GM12872 (cell line): ENCODE results near the gene MPHOSPH9.

Source experiments
- TF ChIP-seq, protein P1 (sequence below): IDR thresholded peaks from 3 replicates; pipeline ENCODE4 v1.5.1; 2011; ENCODE audit warnings: low read depth, mild to moderate bottlenecking, low read length, moderate library complexity; ENCODE audit not compliant: insufficient read depth

Gene MPHOSPH9

DNA sequence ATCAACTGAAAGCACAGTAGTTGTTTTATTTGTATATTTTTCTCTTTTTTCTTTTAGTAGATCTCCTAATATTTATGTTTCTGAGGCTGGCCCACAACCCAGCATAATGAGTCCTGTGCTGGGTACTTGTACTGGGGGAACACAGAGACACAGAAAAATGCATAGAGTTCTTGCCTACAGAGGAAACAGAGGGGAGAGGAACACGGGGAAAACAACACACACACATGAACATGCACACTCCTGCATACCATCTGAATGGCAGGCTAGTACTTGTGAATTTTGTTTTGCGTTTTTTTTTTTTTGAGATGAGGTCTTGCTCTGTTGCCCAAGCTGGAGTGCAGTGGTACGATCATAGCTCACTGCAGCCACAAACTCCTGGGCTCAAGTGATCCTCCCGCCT, 103.3 kb downstream of the MPHOSPH9 start:
- TF ChIP-seq, protein P1, sequence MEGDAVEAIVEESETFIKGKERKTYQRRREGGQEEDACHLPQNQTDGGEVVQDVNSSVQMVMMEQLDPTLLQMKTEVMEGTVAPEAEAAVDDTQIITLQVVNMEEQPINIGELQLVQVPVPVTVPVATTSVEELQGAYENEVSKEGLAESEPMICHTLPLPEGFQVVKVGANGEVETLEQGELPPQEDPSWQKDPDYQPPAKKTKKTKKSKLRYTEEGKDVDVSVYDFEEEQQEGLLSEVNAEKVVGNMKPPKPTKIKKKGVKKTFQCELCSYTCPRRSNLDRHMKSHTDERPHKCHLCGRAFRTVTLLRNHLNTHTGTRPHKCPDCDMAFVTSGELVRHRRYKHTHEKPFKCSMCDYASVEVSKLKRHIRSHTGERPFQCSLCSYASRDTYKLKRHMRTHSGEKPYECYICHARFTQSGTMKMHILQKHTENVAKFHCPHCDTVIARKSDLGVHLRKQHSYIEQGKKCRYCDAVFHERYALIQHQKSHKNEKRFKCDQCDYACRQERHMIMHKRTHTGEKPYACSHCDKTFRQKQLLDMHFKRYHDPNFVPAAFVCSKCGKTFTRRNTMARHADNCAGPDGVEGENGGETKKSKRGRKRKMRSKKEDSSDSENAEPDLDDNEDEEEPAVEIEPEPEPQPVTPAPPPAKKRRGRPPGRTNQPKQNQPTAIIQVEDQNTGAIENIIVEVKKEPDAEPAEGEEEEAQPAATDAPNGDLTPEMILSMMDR, result no peak

GRCh38 chr12:123127182-123127495, 105.8 kb downstream of the MPHOSPH9 start:
- TF ChIP-seq, protein P1, result no peak

DNA sequence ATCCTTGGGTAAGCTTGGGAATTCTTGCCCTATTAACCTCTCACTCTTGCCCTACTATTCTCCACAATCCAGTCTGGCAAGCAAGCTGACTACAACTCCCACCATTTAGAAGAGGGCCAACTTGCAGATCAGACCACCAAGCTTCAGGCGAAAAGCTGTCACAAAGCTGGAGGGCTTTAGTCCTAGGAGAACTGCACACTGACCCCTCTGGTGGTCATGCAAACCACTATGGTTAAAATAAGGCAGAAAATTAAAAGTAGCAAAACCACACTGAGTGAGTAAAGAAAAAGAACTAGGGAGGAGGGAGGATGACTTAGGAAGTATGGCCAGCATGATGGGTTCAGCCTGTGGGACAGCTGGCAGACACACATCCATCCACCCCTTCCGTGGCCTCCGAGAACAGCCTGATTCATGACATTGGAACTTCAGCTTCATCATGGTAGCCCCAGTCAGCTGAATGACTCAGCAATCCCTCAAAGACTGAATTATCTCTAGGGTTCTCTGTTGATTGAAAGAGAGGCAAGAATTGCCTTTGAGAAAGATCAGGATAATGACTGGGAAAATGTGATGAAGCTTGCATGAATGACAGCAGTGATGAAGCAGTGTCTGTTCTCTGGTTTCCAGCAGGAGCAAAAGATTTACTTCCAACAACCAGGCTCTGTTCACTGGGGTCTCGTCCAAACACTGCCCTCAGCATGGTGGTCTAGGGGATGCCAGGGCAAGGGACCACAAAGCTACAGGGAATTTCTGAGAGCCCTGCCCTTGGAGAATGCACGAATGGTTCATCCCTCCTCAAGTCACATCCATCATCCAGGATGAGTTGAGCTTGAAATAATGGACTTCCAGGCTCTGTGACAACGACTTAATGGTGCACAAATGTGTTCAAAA, 106.4 kb downstream of the MPHOSPH9 start:
- TF ChIP-seq, protein P1, result no peak

DNA sequence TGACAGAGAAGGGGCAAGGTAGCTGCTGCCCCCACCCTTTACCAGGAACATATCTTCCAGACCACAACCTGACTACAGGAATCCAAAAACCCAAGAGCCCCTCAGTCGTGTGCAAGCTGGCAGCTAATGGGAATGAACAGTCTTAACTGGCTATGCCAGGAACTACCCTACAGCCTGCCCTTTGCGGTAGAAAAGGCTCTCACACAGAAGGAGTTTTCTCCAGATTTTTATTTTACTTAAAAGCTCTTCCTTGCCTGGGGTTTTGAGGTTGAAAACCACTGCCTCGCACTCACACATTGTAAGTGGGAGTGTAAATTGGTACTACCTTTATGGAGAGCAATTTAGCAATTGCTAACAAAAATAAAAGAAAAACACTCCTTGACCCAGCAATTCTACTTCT, 110.3 kb downstream of the MPHOSPH9 start:
- TF ChIP-seq, protein P1, result no peak

GRCh38 chr12:123121670-123122069, 111.3 kb downstream of the MPHOSPH9 start:
- TF ChIP-seq, protein P1, result no peak

- TF ChIP-seq, protein P1, result no peak
Measured at GRCh38 chr12:123120452-123121166, 112.3 kb downstream of the MPHOSPH9 start.

DNA sequence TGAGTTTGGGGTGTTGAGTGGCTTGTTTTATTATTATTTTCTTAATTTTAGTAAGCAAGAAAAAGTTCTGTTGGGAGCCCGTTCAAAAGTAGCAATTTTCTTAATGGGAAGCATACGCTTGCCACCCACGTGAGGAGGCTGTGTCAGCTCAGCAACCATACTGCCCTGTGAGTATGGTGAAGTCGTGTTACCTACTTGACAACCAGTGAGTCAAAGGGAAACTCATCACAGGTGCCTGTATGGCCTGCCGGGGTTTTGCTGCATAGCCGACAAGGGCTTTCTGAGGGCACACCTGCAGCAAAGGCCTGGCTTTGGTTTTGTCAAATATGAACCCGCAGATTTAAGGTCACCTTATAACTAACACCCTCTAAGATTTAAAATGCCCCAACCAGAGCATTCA, 113.1 kb downstream of the MPHOSPH9 start:
- TF ChIP-seq, protein P1, result no peak
